Panc1 (cell line): ENCODE data around the gene IDH2. TPM values are rescaled to one million over a fixed set of nuclear protein-coding genes. Genes with fewer than 3 reads are reported as not detected.

Experiments
- ATAC-seq: fragments of 200-7000 bp; cut with Tn5 transposase; 2 replicates; pipeline ENCODE4 v1.9.1; 2020; ENCODE audit warnings: mild to moderate bottlenecking, moderate library complexity
- BruUV-seq: library from RNA; stranded (reverse); fragments of 400-500 nt; replicated peaks from 2 replicates; lab custom pipeline; 2021; lab: Mats Ljungman, UMichigan
- CTCF ChIA-PET: fragments of 300-600 bp; sonication (Branson Sonifier 250); formaldehyde crosslinking; loops from one replicate; lab custom pipeline; 2022; ENCODE audit warnings: antibody characterized with exemption; lab: Charles Lee
- POLR2A ChIA-PET: fragments of 300-600 bp; sonication (Branson Sonifier 250); formaldehyde crosslinking; loops from one replicate; lab custom pipeline; 2022; ENCODE audit warnings: antibody characterized with exemption; lab: Charles Lee
- DNase-seq: peaks from one replicate; pipeline ENCODE4 v3.0.0-alpha.2; 2010; ENCODE audit warnings: low read depth, low spot score
- H3K27ac ChIP-seq: 2 replicates; pipeline ENCODE4 v1.5.1; 2011; ENCODE audit warnings: mild to moderate bottlenecking, low read length, inconsistent platforms
- H3K27me3 ChIP-seq: fragments of 200-500 bp; sonication (Bioruptor generic); 2 replicates; pipeline ENCODE4 v1.6.0; 2014; ENCODE audit warnings: low read length, inconsistent platforms; ENCODE audit not compliant: control insufficient read depth, insufficient read depth
- H3K36me3 ChIP-seq: fragments of 200-500 bp; sonication (Bioruptor generic); 2 replicates; pipeline ENCODE4 v1.5.1; 2014; ENCODE audit warnings: inconsistent platforms, mild to moderate bottlenecking, low read length, moderate library complexity; ENCODE audit not compliant: control insufficient read depth, insufficient read depth
- H3K4me1 ChIP-seq: 2 replicates; pipeline ENCODE4 v1.5.1; 2011; ENCODE audit warnings: inconsistent platforms, mild to moderate bottlenecking, low read length, moderate library complexity; ENCODE audit not compliant: control insufficient read depth, insufficient read depth
- H3K4me3 ChIP-seq, 2 experiments: 2 replicates each; pipeline ENCODE4 v1.5.1; 2011 to 2012; ENCODE audit warnings: low read depth in 2 of 2, low read length in 2 of 2, mild to moderate bottlenecking in 2 of 2, inconsistent platforms in 1 of 2, moderate library complexity in 1 of 2
- H3K9me3 ChIP-seq: fragments of 200-500 bp; sonication (Bioruptor generic); 2 replicates; pipeline ENCODE4 v1.5.1; 2014; ENCODE audit warnings: low read depth, mild to moderate bottlenecking, inconsistent platforms, low read length, moderate library complexity; ENCODE audit not compliant: control insufficient read depth, insufficient read depth
- CTCF ChIP-seq: fragments of 450-650 bp; IDR thresholded peaks from 2 replicates; pipeline ENCODE4 v1.5.1; 2017; ENCODE audit warnings: mild to moderate bottlenecking
- POLR2AphosphoS5 ChIP-seq: IDR thresholded peaks from 2 replicates; pipeline ENCODE4 v1.6.1; 2012; ENCODE audit warnings: mild to moderate bottlenecking, low read depth, low read length, moderate library complexity
- REST ChIP-seq, 2 experiments: IDR thresholded peaks; 2 replicates each; pipeline ENCODE4 v1.6.1; 2011 to 2012; ENCODE audit warnings: low read depth in 2 of 2, control low read depth in 1 of 2, low read length in 1 of 2, mild to moderate bottlenecking in 1 of 2, moderate library complexity in 1 of 2; ENCODE audit not compliant: insufficient read depth in 1 of 2
- SIN3A ChIP-seq: IDR thresholded peaks from 2 replicates; pipeline ENCODE4 v1.6.1; 2012; ENCODE audit warnings: low read depth, mild to moderate bottlenecking, low read length, moderate library complexity, borderline replicate concordance; ENCODE audit not compliant: insufficient read depth
- TCF7L2 ChIP-seq: IDR thresholded peaks from 2 replicates; pipeline ENCODE4 v1.6.1; 2011; ENCODE audit warnings: mild to moderate bottlenecking, low read depth, low read length, inconsistent platforms
- in situ Hi-C: cut with HindIII; loops from 2 replicates; pipeline ENCODE4 v1.10.0; 2016; ENCODE audit warnings: low sequenced_read_pairs, low pct_unique_long_range_greater_than_20kb
- intact Hi-C: fragments of 100-400 bp; cut with micrococcal nuclease; formaldehyde crosslinking; loops from one replicate; pipeline ENCODE4 v1.10.0; 2022; ENCODE audit not compliant: unreplicated experiment
- total RNA-seq: library from RNA; stranded (reverse); gene quantifications from one replicate; pipeline ENCODE4 v1.2.1, GENCODE V29; 2021; ENCODE audit not compliant: unreplicated experiment

The IDH2 gene
- total RNA-seq, 1 experiment from 2014 or later = 197 TPM

DNA sequence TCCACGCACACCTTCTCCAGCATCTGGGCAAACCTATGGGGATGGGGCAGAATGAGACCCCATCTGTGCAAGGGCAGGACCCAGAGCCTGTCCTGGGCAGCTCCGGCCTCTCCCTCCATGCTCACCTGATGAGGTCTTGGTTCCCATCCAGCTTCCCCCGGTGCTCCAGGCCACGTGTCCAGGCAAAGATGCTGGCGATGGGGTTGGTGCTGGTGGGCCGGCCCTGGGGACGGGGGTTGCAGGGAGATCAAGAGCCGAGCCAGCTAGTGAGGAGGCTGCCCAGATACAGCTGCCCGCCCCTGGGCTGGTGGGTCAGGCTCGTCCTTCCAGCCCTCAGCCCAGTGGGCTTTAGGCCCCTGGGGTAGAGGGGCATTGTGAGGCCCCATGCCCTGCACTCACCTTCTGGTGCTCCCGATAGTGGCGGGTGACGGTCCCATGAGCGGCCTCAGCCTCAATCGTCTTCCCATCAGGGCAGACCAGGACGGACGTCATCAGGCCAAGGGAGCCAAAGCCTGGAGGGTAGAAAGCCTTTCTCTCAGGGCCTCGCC is 17.3 kb downstream of the IDH2 start:
- Histone ChIP-seq H3K36me3 (0 out of 2 replicates have a peak, but pooled peaks cover 2% of the 10 kb centered on the region), H3K27ac (no peak overlapping the region), H3K27me3 (no peaks in the 10 kb centered on the region), H3K4me3 (no peak overlapping the region), H3K4me1 (no peaks in the 10 kb centered on the region; the same call in 1 of the 2 replicates), H3K9me3 (no peaks in the 10 kb centered on the region)
- DNase-seq = no peak
- ChIA-PET CTCF (interaction anchor here (2.6 kb wide), 1 partner anchor 186 kb away, joined by 9 read pairs; no protein-coding TSS in a partner anchor), POLR2A (no interaction called here)
- BruUV-seq = no TSS peak
- no peak for TF ChIP-seq POLR2AphosphoS5
- no peak for TF ChIP-seq TCF7L2
- TF ChIP-seq REST (IDR thresholded peaks at IDR 0.05; ENCODE audit: insufficient read depth in 1 of 2, low read depth in 2 of 2, low read length in 1 of 2) = no peak
- TF ChIP-seq SIN3A = no peak
- TF ChIP-seq CTCF = no peak
- in situ Hi-C loops = no loop called here
- intact Hi-C loops = no loop called here
- no peak for ATAC-seq

DNA sequence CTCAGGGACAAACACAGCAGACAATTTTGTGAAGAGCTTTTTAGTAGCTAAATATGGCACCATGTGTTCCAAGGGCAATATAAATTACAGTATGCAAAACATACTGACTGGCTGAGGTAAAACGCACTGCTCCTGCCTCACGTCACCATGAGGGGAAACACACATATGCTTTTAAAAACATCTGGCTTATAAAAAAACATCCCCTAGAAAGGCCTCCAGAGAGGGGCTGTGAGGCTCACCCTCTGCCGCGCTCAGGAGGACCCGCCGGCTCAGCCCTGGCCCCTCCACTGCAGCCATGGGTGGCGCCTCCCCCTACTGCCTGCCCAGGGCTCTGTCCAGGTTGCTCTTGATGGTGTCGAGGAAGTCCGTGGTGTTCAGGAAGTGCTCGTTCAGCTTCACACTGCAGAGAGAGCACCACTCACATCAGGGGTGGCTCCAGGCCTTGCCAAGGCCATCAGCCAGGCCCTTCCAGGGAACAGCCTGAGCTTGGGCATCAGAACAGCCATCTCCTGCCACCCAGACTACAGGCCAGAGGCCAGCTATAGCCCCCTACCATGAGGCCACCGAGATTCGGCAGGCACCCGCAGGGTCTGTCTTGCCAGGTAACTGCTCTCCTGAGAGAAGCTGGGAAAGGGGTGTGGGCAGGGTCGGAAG is 18.2 kb downstream of the IDH2 start:
- ChIA-PET CTCF (no interaction called here), POLR2A (interaction anchor here (0.7 kb wide), 1 partner anchor 37 kb away, joined by 6 read pairs; no protein-coding TSS in a partner anchor)
- TF ChIP-seq TCF7L2 (no peak), POLR2AphosphoS5 (no peak), REST (IDR thresholded peaks at IDR 0.05; ENCODE audit: insufficient read depth in 1 of 2, low read depth in 2 of 2, low read length in 1 of 2) (no peak), CTCF (no peak), SIN3A (no peak)
- ATAC-seq = no peak
- no peak for DNase-seq
- Histone ChIP-seq H3K27ac (no peak overlapping the region), H3K9me3 (no peaks in the 10 kb centered on the region), H3K27me3 (no peaks in the 10 kb centered on the region), H3K4me1 (no peaks in the 10 kb centered on the region; the same call in 1 of the 2 replicates), H3K36me3 (0 out of 2 replicates have a peak, but pooled peaks cover 2% of the 10 kb centered on the region), H3K4me3 (no peak overlapping the region)
- in situ Hi-C loops (no loop called here), intact Hi-C loops (no loop called here)
- no TSS peak for BruUV-seq
